Natural killer cell (primary cell): ENCODE measurements around the gene PEAK3. TPM values are rescaled to one million over a fixed set of nuclear protein-coding genes. Genes with fewer than 3 reads are reported as not detected.

Experiments used
- ATAC-seq, 3 donors: fragments of 150-1000 bp in 2 of 3; fragments of 200-7000 bp in 1 of 3; cut with Tn5 transposase; 1 replicate in 1 of 3; 2 replicates in 2 of 3; pipeline ENCODE4 v1.10.0; 2021; ENCODE audit warnings: mild to moderate bottlenecking in 2 of 3, moderate library complexity in 2 of 3
- DNase-seq, 2 donors: peaks; one replicate each; pipeline versions ENCODE4 v3.0.0 to v3.0.0-alpha.2; 2013 to 2021; ENCODE audit warnings: mixed read lengths in 1 of 2
- H3K27ac ChIP-seq: one replicate; pipeline ENCODE4 v1.5.1; 2013; ENCODE audit warnings: mild to moderate bottlenecking, low read length
- H3K27me3 ChIP-seq: one replicate; pipeline ENCODE4 v1.6.1; 2013; ENCODE audit warnings: low read length; ENCODE audit not compliant: control insufficient read depth, insufficient read depth
- H3K36me3 ChIP-seq: one replicate; pipeline ENCODE4 v1.6.1; 2013; ENCODE audit warnings: low read length; ENCODE audit not compliant: control insufficient read depth, insufficient read depth
- H3K4me1 ChIP-seq: one replicate; pipeline ENCODE4 v1.6.1; 2013; ENCODE audit warnings: low read length; ENCODE audit not compliant: control insufficient read depth, insufficient read depth
- H3K4me3 ChIP-seq: one replicate; pipeline ENCODE4 v1.5.1; 2013; ENCODE audit warnings: low read length
- H3K9me3 ChIP-seq: one replicate; pipeline ENCODE4 v1.6.1; 2013; ENCODE audit warnings: low read length; ENCODE audit not compliant: control insufficient read depth, insufficient read depth
- H3K27ac Mint-ChIP-seq, 2 donors: one replicate each; pipeline ENCODE4 v1.8.0; 2022; ENCODE audit warnings: mild to moderate bottlenecking in 2 of 2, mixed read lengths in 2 of 2, moderate library complexity in 1 of 2
- H3K27me3 Mint-ChIP-seq, 2 donors: one replicate each; pipeline ENCODE4 v1.8.0; 2022; ENCODE audit warnings: low read depth in 2 of 2, mixed read lengths in 2 of 2
- H3K36me3 Mint-ChIP-seq: one replicate; pipeline ENCODE4 v1.8.0; 2022; ENCODE audit warnings: mixed read lengths
- H3K4me1 Mint-ChIP-seq, 2 donors: one replicate each; pipeline ENCODE4 v1.8.0; 2022; ENCODE audit warnings: mixed read lengths in 2 of 2
- H3K4me3 Mint-ChIP-seq: one replicate; pipeline ENCODE4 v1.8.0; 2022; ENCODE audit warnings: mild to moderate bottlenecking, moderate library complexity, mixed read lengths
- H3K9me3 Mint-ChIP-seq, 2 donors: one replicate each; pipeline ENCODE4 v1.8.0; 2022; ENCODE audit warnings: mixed read lengths in 2 of 2
- WGBS: methylation state at CpG from one replicate; pipeline ENCODE4 v1.1.7; 2013; ENCODE audit warnings: missing lambda C conversion rate; ENCODE audit not compliant: insufficient coverage; 5-methylcytosine and 5-hydroxymethylcytosine counted together
- intact Hi-C: fragments of 100-400 bp; cut with micrococcal nuclease; formaldehyde crosslinking; loops from one replicate; pipeline ENCODE4 v1.14.2; 2022
- total RNA-seq, 4 donors: library from RNA; stranded (reverse); fragments of 120-200 nt in 1 of 4; gene quantifications; one replicate each; pipeline versions ENCODE4 v1.2.3 to v1.2.4, GENCODE V29; 2013 to 2022
- TF ChIP-seq, protein P1 (sequence below): fragments of 200-600 bp; IDR thresholded peaks from one replicate; pipeline ENCODE4 v1.8.0; 2022; ENCODE audit warnings: antibody characterized with exemption

PEAK3 gene
- total RNA-seq, 3 donors from 2014 or later (not counting 1 experiment from before 2014, with no cell fraction given) = 5.7 to 9.5 (median 8.4) TPM

DNA sequence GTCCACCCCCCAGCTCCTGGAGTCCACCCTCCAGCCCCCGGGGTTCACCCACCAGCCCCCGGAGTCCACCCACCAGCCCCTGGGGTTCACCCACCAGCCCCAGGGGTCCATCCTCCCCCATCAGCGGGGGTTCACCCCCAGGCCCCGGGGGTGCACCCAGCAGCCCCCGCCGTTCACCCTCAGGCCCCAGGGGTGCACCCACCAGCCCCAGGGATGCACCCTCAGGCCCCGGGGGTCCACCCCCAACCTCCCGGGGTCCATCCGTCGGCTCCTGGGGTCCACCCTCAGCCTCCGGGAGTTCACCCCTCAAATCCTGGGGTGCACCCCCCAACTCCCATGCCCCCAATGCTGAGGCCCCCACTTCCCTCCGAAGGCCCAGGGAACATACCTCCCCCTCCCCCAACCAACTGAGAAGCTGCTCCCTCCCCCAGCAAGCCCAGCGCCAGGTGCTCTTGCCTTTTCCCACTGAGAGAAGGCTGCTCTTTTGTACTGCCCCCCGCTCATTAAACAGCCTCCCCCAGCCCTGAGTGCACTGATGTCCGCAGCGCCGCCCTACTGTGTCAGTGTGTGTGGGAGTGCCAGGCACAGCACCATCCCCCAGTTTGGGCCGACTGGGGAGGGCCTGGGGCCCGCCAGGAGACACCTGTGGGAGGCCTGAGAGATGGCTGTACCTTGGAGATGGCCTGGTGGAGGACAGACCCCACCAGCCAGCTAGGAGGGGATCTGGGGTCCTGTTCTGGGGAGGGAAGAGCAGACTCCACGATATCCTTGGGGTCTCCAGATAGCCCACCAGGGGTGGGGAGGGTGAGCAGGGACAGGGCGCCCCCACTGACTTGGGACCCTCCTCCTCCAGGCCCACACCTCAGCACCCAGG lies 33.6 kb downstream of the PEAK3 start:
- no peak for DNase-seq
- intact Hi-C loops = no loop called here
- TF ChIP-seq, protein P1, sequence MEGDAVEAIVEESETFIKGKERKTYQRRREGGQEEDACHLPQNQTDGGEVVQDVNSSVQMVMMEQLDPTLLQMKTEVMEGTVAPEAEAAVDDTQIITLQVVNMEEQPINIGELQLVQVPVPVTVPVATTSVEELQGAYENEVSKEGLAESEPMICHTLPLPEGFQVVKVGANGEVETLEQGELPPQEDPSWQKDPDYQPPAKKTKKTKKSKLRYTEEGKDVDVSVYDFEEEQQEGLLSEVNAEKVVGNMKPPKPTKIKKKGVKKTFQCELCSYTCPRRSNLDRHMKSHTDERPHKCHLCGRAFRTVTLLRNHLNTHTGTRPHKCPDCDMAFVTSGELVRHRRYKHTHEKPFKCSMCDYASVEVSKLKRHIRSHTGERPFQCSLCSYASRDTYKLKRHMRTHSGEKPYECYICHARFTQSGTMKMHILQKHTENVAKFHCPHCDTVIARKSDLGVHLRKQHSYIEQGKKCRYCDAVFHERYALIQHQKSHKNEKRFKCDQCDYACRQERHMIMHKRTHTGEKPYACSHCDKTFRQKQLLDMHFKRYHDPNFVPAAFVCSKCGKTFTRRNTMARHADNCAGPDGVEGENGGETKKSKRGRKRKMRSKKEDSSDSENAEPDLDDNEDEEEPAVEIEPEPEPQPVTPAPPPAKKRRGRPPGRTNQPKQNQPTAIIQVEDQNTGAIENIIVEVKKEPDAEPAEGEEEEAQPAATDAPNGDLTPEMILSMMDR = no peak
- no peaks in the 10 kb centered on the region for H3K36me3 Mint-ChIP-seq
- peaks cover 0 to 13% of the 10 kb centered on the region in 2 donors for H3K27me3 Mint-ChIP-seq
- Histone ChIP-seq H3K4me1 (peaks cover 27% of the 10 kb centered on the region), H3K4me3 (no peak overlapping the region), H3K27ac (no peak overlapping the region), H3K9me3 (no peaks in the 10 kb centered on the region), H3K36me3 (peaks cover 45% of the 10 kb centered on the region), H3K27me3 (peaks cover 25% of the 10 kb centered on the region)
- ATAC-seq = no peak
- H3K27ac Mint-ChIP-seq = no peak overlapping the region
- no peaks in the 10 kb centered on the region for H3K9me3 Mint-ChIP-seq
- H3K4me3 Mint-ChIP-seq = no peak overlapping the region
- 92% methylated on average over 20 of the region's 21 CpGs for WGBS
- H3K4me1 Mint-ChIP-seq = peaks cover 0 to 17% of the 10 kb centered on the region in 2 donors

DNA sequence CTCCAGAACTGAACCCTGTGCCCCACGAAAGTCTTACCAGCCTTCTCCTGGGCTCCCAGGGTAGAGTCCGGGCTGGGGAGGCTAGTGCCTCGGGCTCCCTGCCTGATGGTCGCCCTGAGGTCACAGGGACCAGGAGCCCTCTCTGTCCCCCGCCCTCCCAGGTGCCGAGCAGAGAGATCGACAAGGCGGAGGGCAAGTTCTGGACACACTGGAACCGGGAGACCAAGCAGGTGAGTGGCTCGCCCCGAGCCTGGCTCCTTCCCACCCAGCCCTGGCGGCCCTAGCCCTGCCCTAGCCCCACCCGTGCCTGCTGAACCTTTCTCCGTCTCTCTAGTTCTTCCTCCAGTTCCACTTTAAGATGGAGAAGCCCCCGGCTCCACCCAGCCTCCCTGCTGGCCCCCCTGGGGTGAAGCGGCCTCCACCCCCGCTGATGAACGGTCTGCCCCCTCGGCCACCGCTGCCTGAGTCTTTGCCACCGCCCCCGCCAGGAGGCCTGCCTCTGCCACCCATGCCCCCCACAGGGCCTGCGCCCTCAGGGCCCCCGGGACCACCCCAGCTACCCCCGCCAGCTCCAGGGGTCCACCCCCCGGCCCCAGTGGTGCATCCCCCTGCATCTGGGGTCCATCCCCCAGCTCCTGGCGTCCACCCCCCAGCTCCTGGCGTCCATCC lies 34.4 kb downstream of the PEAK3 start:
- Mint-ChIP-seq H3K4me3 (no peak overlapping the region), H3K27me3 (peaks cover 0 to 6% of the 10 kb centered on the region in 2 donors), H3K27ac (no peak overlapping the region), H3K9me3 (no peaks in the 10 kb centered on the region), H3K36me3 (no peaks in the 10 kb centered on the region), H3K4me1 (peaks cover 2 to 11% of the 10 kb centered on the region in 2 donors)
- no peaks in the 10 kb centered on the region for H3K9me3 ChIP-seq
- WGBS = 96% methylated on average over 26 of the region's 28 CpGs
- peaks cover 17% of the 10 kb centered on the region for H3K27me3 ChIP-seq
- intact Hi-C loops = no loop called here
- ATAC-seq (no peak), DNase-seq (no peak)
- TF ChIP-seq, protein P1 = no peak
- no peak overlapping the region for H3K4me3 ChIP-seq
- peaks cover 50% of the 10 kb centered on the region for H3K36me3 ChIP-seq
- no peak overlapping the region for H3K27ac ChIP-seq
- peaks cover 27% of the 10 kb centered on the region for H3K4me1 ChIP-seq

DNA sequence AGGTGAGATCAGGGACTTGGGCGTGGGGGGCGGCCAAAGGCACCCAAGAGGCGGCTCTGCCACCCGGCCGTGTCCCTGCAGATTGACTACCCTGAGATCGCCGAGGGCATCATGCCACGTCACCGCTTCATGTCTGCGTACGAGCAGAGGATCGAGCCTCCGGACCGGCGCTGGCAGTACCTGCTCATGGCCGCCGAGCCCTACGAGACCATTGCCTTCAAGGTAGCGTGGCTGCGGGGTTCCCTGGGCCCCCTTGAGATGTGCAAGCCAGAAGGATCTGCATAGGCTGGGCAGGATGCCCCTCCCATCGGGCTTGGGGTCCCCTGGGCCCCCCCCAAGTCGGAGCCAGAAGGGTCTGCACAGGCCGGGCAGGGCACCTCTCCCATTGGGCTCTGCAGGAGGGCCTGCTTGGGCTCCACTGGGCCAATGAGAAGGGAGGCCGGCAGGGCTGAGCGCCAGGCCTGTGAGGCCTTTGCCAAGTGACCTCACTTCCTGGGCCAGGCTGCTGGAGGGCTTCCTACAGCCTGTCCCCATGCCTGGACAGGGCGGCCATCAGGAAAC lies 35.1 kb downstream of the PEAK3 start:
- H3K4me1 Mint-ChIP-seq = peaks cover 6 to 9% of the 10 kb centered on the region in 2 donors
- Histone ChIP-seq H3K27ac (no peak overlapping the region), H3K4me3 (no peak overlapping the region), H3K36me3 (peaks cover 56% of the 10 kb centered on the region), H3K27me3 (peaks cover 10% of the 10 kb centered on the region), H3K4me1 (peaks cover 27% of the 10 kb centered on the region), H3K9me3 (no peaks in the 10 kb centered on the region)
- no peaks in the 10 kb centered on the region for H3K9me3 Mint-ChIP-seq
- 93% methylated on average over 26 of the region's 26 CpGs for WGBS
- ATAC-seq (no peak), DNase-seq (no peak)
- H3K27ac Mint-ChIP-seq = no peak overlapping the region
- H3K36me3 Mint-ChIP-seq = no peaks in the 10 kb centered on the region
- intact Hi-C loops = no loop called here
- TF ChIP-seq, protein P1 = no peak
- no peak overlapping the region for H3K4me3 Mint-ChIP-seq
- H3K27me3 Mint-ChIP-seq = peaks cover 0 to 1% of the 10 kb centered on the region in 2 donors
